Keratinocyte (primary cell): ENCODE measurements around the gene GPHB5. TPM values are rescaled to one million over a fixed set of nuclear protein-coding genes. Genes with fewer than 3 reads are reported as not detected.

Source experiments
- DNase-seq: peaks from one replicate; pipeline ENCODE4 v3.0.0-alpha.2; 2011; ENCODE audit warnings: low read depth, missing footprints, low spot score
- FAIRE-seq: peaks from 2 replicates; lab custom pipeline; 2011; peaks lifted over from hg19 to GRCh38; lab: Jason Lieb, UNC
- H2AFZ ChIP-seq: 2 replicates; pipeline ENCODE4 v1.6.0; 2012; ENCODE audit warnings: low read length, control low read depth, inconsistent platforms; ENCODE audit not compliant: control insufficient read depth
- H3K27ac ChIP-seq: 2 replicates; pipeline ENCODE4 v1.5.1; 2011; ENCODE audit warnings: low read length; ENCODE audit not compliant: control insufficient read depth, insufficient read depth
- H3K27me3 ChIP-seq: 3 replicates; pipeline ENCODE4 v1.6.0; 2011; ENCODE audit warnings: low read length; ENCODE audit not compliant: control insufficient read depth, insufficient read depth; ENCODE audit errors: extremely low read depth
- H3K36me3 ChIP-seq, 2 experiments: 2 replicates in 1 of 2; 3 replicates in 1 of 2; pipeline ENCODE4 v1.5.1; 2011; ENCODE audit warnings: low read length in 2 of 2, mild to moderate bottlenecking in 1 of 2; ENCODE audit not compliant: control insufficient read depth in 2 of 2, insufficient read depth in 2 of 2; ENCODE audit errors: extremely low read depth in 1 of 2
- H3K4me1 ChIP-seq: 3 replicates; pipeline ENCODE4 v1.5.1; 2011; ENCODE audit warnings: low read length; ENCODE audit not compliant: control insufficient read depth, insufficient read depth; ENCODE audit errors: extremely low read depth
- H3K4me2 ChIP-seq: 3 replicates; pipeline ENCODE4 v1.6.0; 2011; ENCODE audit warnings: low read depth, low read length; ENCODE audit not compliant: control insufficient read depth, insufficient read depth; ENCODE audit errors: extremely low read depth
- H3K4me3 ChIP-seq, 3 experiments: fragments of 200-600 bp in 1 of 3; sonication (generic) in 1 of 3; 2 replicates in 2 of 3; 3 replicates in 1 of 3; pipeline ENCODE4 v1.5.1; 2011 to 2016; ENCODE audit warnings: low read length in 3 of 3, mild to moderate bottlenecking in 3 of 3, control low read depth in 2 of 3, inconsistent platforms in 1 of 3, low read depth in 1 of 3, mixed read lengths in 1 of 3, mixed run types in 1 of 3, moderate library complexity in 1 of 3; ENCODE audit not compliant: control insufficient read depth in 2 of 3, insufficient read depth in 2 of 3; ENCODE audit errors: extremely low read depth in 1 of 3
- H3K79me2 ChIP-seq: 2 replicates; pipeline ENCODE4 v1.6.0; 2012; ENCODE audit warnings: low read length; ENCODE audit not compliant: control insufficient read depth, insufficient read depth
- H3K9ac ChIP-seq: 3 replicates; pipeline ENCODE4 v1.6.0; 2011; ENCODE audit warnings: low read length; ENCODE audit not compliant: control insufficient read depth, insufficient read depth; ENCODE audit errors: extremely low read depth
- H3K9me1 ChIP-seq: 3 replicates; pipeline ENCODE4 v1.6.0; 2011; ENCODE audit warnings: low read length; ENCODE audit not compliant: control insufficient read depth, insufficient read depth; ENCODE audit errors: extremely low read depth
- H3K9me3 ChIP-seq: 2 replicates; pipeline ENCODE4 v1.5.1; 2012; ENCODE audit warnings: low read depth, low read length; ENCODE audit not compliant: control insufficient read depth
- H4K20me1 ChIP-seq: 3 replicates; pipeline ENCODE4 v1.6.0; 2011; ENCODE audit warnings: low read length; ENCODE audit not compliant: control insufficient read depth, insufficient read depth; ENCODE audit errors: extremely low read depth
- EZH2 ChIP-seq: IDR thresholded peaks from one replicate; pipeline ENCODE4 v1.6.1; 2012; ENCODE audit warnings: inconsistent platforms, mild to moderate bottlenecking, low read length, moderate library complexity
- dilution Hi-C: fragments of 300-500 bp; cut with MboI; formaldehyde crosslinking; loops from one replicate; pipeline ENCODE4 v1.7.0; 2020; ENCODE audit warnings: low sequenced_read_pairs; ENCODE audit not compliant: extremely low pct_ligation_motif_present
- polyA plus RNA-seq, 5 experiments: library from polyadenylated mRNA; depleted of rRNA in 3 of 5; stranded (reverse) in 3 of 5; stranded (forward) in 1 of 5; unstranded in 1 of 5; fragments of >200 nt; gene quantifications; 1 replicate in 1 of 5; 2 replicates in 3 of 5; 3 replicates in 1 of 5; pipeline versions ENCODE4 v1.2.1 to v1.2.3, GENCODE V29; 2011 to 2012; ENCODE audit warnings: missing spikeins in 2 of 5, low read depth in 1 of 5, low replicate concordance in 1 of 5
- TF ChIP-seq, protein P1 (sequence below), 3 experiments: IDR thresholded peaks in 1 of 3; conservative IDR thresholded peaks in 1 of 3; optimal IDR thresholded peaks in 1 of 3; 2 replicates in 2 of 3; 3 replicates in 1 of 3; pipeline versions ENCODE3 to v1.5.1; 2011; ENCODE audit warnings: low read length in 3 of 3, mild to moderate bottlenecking in 3 of 3, moderate library complexity in 2 of 3, control low read depth in 1 of 3, inconsistent platforms in 1 of 3; ENCODE audit not compliant: insufficient read depth in 2 of 3; ENCODE audit errors: extremely low read depth in 1 of 3

Gene GPHB5
- polyA plus RNA-seq, 1 donor (not counting 4 experiments of a cell fraction or from before 2014, with no cell fraction given), result not detected

DNA sequence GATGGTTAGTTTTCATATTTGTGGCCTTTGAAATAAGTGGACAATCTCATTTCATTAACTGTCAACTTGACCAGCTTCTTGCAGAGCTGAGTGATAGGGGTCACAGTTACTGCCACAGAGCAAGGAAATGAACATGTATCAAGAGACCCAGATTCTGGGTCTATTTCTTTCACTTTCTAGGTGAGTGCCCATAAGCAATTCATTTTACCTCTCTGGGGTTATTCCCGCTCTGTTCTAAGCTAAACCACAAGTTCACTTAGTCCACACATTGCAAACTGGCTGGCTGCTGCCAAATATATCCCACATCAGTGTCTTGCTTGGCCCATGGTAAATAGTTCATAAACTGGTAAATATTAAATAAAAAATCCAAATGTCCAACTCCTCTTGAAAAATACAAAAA lies 29.9 kb downstream of the GPHB5 start:
- H4K20me1 ChIP-seq, result no peaks in the 10 kb centered on the region
- dilution Hi-C loops, result no loop called here
- no peak overlapping the region for H3K27ac ChIP-seq
- DNase-seq (no peak), FAIRE-seq (no peak)
- no peaks in the 10 kb centered on the region for H3K4me1 ChIP-seq
- H3K9me3 ChIP-seq, result no peaks in the 10 kb centered on the region
- H3K79me2 ChIP-seq, result no peaks in the 10 kb centered on the region
- no peak overlapping the region for H2AFZ ChIP-seq
- peaks cover 7% of the 10 kb centered on the region for H3K27me3 ChIP-seq
- no peak overlapping the region for H3K4me3 ChIP-seq
- H3K9me1 ChIP-seq, result no peaks in the 10 kb centered on the region
- TF ChIP-seq, protein P1, sequence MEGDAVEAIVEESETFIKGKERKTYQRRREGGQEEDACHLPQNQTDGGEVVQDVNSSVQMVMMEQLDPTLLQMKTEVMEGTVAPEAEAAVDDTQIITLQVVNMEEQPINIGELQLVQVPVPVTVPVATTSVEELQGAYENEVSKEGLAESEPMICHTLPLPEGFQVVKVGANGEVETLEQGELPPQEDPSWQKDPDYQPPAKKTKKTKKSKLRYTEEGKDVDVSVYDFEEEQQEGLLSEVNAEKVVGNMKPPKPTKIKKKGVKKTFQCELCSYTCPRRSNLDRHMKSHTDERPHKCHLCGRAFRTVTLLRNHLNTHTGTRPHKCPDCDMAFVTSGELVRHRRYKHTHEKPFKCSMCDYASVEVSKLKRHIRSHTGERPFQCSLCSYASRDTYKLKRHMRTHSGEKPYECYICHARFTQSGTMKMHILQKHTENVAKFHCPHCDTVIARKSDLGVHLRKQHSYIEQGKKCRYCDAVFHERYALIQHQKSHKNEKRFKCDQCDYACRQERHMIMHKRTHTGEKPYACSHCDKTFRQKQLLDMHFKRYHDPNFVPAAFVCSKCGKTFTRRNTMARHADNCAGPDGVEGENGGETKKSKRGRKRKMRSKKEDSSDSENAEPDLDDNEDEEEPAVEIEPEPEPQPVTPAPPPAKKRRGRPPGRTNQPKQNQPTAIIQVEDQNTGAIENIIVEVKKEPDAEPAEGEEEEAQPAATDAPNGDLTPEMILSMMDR (optimal IDR thresholded peaks at IDR 0.05 in 1 of 3, IDR thresholded peaks at IDR 0.05 in 1 of 3, conservative IDR thresholded peaks at IDR 0.05 in 1 of 3; ENCODE audit: extremely low read depth in 1 of 3, insufficient read depth in 2 of 3, low read length in 3 of 3), result no peak
- no peak for TF ChIP-seq EZH2
- H3K4me2 ChIP-seq, result no peak overlapping the region
- no peak overlapping the region for H3K9ac ChIP-seq
- no peaks in the 10 kb centered on the region for H3K36me3 ChIP-seq

DNA sequence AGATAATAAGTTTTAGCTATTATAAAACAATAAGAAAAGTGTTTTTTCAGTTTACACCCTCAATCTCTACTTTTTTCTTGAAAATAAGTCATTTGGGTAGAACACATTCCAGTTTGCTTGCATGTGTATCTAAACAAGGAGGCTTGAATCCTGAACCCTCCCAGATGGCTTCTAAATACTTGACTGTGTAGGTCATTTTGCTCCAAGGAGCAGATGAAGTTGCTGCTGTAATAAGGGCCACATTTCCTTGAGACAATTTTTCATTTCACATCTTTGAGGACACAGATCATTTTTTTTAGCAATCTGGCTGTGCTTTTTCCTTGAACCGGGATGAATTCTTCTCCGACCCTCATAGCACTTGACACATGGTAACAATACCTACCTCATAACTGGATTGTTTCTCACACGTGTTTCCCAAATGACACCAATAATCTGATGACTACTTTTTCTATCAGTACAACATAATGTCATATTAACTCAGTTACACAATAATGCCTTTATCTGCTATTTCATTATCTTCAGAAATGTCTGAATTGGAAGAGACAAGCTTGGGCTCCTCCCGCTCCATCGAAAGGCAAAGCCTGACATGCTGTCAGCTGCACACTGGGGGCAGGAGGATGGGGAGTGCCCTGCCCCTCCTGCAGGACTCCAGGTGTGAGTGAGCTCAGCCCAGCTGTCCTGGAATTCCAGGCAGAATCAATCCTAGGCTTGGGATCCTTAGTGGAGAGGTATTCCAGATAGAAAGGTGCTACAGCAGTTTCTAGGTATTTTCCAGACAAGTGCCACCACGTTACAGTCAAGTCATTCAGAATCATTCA lies 30.9 kb downstream of the GPHB5 start:
- Histone ChIP-seq H4K20me1 (no peaks in the 10 kb centered on the region), H3K4me2 (no peak overlapping the region), H3K27ac (no peak overlapping the region), H3K4me1 (no peaks in the 10 kb centered on the region), H2AFZ (no peak overlapping the region), H3K4me3 (no peak overlapping the region), H3K9ac (no peak overlapping the region), H3K36me3 (no peaks in the 10 kb centered on the region), H3K9me1 (no peaks in the 10 kb centered on the region), H3K27me3 (peaks cover 7% of the 10 kb centered on the region), H3K79me2 (no peaks in the 10 kb centered on the region), H3K9me3 (no peaks in the 10 kb centered on the region)
- peak; percentile 5 for DNase-seq
- no peak for FAIRE-seq
- TF ChIP-seq EZH2, result no peak
- TF ChIP-seq, protein P1 (optimal IDR thresholded peaks at IDR 0.05 in 1 of 3, IDR thresholded peaks at IDR 0.05 in 1 of 3, conservative IDR thresholded peaks at IDR 0.05 in 1 of 3; ENCODE audit: extremely low read depth in 1 of 3, insufficient read depth in 2 of 3, low read length in 3 of 3), result no peak
- dilution Hi-C loops, result no loop called here
